GM21360 (cell line): Measurements from ENCODE around the gene SPCS3.
"Not testable (repeated sequence)": the region's sequence is repeated elsewhere in the genome, so short reads cannot be mapped to it uniquely, and the experiment has no call there.

Experiments
- ATAC-seq: cut with Tn5 transposase; IDR thresholded peaks from one replicate; pipeline ENCODE4 v1.9.1; 2021; ENCODE audit warnings: mild to moderate bottlenecking, moderate library complexity; ENCODE audit not compliant: unreplicated experiment

Gene SPCS3

GRCh38 chr4:176303938-176304337, 15.8 kb upstream of the SPCS3 start:
- ATAC-seq, result no peak

GRCh38 chr4:176306837-176307665, 12.7 kb upstream of the SPCS3 start:
- no peak for ATAC-seq

- ATAC-seq, result no peak
Measured at GRCh38 chr4:176307666-176307930, 12.2 kb upstream of the SPCS3 start.

GRCh38 chr4:176308441-176308840, 11.3 kb upstream of the SPCS3 start:
- ATAC-seq, result no peak

- peak; percentile 98 for ATAC-seq
Measured at GRCh38 chr4:176309046-176309445, 10.7 kb upstream of the SPCS3 start.

GRCh38 chr4:176309772-176310171, 10.0 kb upstream of the SPCS3 start:
- no peak for ATAC-seq

GRCh38 chr4:176313596-176314336, 6.0 kb upstream of the SPCS3 start:
- ATAC-seq, result no peak

GRCh38 chr4:176319151-176319703, 539 bp upstream of the SPCS3 start:
- ATAC-seq, result no peak

GRCh38 chr4:176320340-176320975, 692 bp downstream of the SPCS3 start:
- ATAC-seq, result peak; percentile 74

GRCh38 chr4:176320976-176321361, 1.2 kb downstream of the SPCS3 start:
- ATAC-seq, result no peak

GRCh38 chr4:176321589-176321988, 1.8 kb downstream of the SPCS3 start:
- ATAC-seq, result no peak

- no peak for ATAC-seq
Measured at GRCh38 chr4:176323511-176324160, 3.9 kb downstream of the SPCS3 start.

GRCh38 chr4:176324876-176325275, 5.1 kb downstream of the SPCS3 start:
- not testable (repeated sequence) for ATAC-seq

- no peak for ATAC-seq
Measured at GRCh38 chr4:176333076-176333475, 13.3 kb downstream of the SPCS3 start.

GRCh38 chr4:176334066-176334465, 14.3 kb downstream of the SPCS3 start:
- no peak for ATAC-seq

- no peak for ATAC-seq
Measured at GRCh38 chr4:176335421-176335820, 15.7 kb downstream of the SPCS3 start.

GRCh38 chr4:176339936-176340761, 20.4 kb downstream of the SPCS3 start:
- ATAC-seq, result no peak

GRCh38 chr4:176340871-176341685, 21.3 kb downstream of the SPCS3 start:
- peak; percentile 70 for ATAC-seq

- ATAC-seq, result no peak
Measured at GRCh38 chr4:176342384-176342783, 22.6 kb downstream of the SPCS3 start.
